Thoracic aorta (tissue), 2 donors: ENCODE data around the gene FGF23. TPM values are rescaled to one million over a fixed set of nuclear protein-coding genes. Genes with fewer than 3 reads are reported as not detected.

Source experiments
- ATAC-seq: fragments of 150-250 bp; one replicate; pipeline ENCODE4 v1.8.0; 2017; ENCODE audit warnings: low read depth; ENCODE audit not compliant: insufficient number of reproducible peaks, low FRiP score
- DNase-seq: peaks from one replicate; pipeline ENCODE4 v3.0.0-alpha.2; 2020; ENCODE audit warnings: low spot score
- H3K27ac ChIP-seq, 2 donors: fragments of 200-600 bp; sonication (generic); 1 replicate in 1 of 2; 2 replicates in 1 of 2; pipeline ENCODE4 v1.5.1; 2016; ENCODE audit warnings: mild to moderate bottlenecking in 2 of 2, moderate library complexity in 2 of 2
- H3K27me3 ChIP-seq: fragments of 200-600 bp; sonication (generic); replicated peaks from 2 replicates; pipeline ENCODE4 v1.6.0; 2016; ENCODE audit warnings: mild to moderate bottlenecking; ENCODE audit not compliant: insufficient read depth
- H3K36me3 ChIP-seq: fragments of 200-600 bp; sonication (generic); one replicate; pipeline ENCODE4 v1.5.1; 2016
- H3K4me1 ChIP-seq, 2 donors: fragments of 200-600 bp; sonication (generic); 1 replicate in 1 of 2; 2 replicates in 1 of 2; pipeline versions ENCODE4 v1.5.1 to v1.6.0; 2016; ENCODE audit warnings: low read depth in 2 of 2, mild to moderate bottlenecking in 1 of 2; ENCODE audit not compliant: control insufficient read depth in 1 of 2
- H3K4me3 ChIP-seq: fragments of 200-600 bp; sonication (generic); 2 replicates; pipeline ENCODE4 v1.5.1; 2016; ENCODE audit warnings: mild to moderate bottlenecking
- H3K9me3 ChIP-seq: fragments of 200-600 bp; sonication (generic); 2 replicates; pipeline ENCODE4 v1.5.1; 2016
- total RNA-seq, 2 donors: library from RNA; depleted of rRNA; stranded (reverse); fragments of >200 nt; gene quantifications; one replicate each; pipeline versions ENCODE4 v1.1.0 to v1.2.3, GENCODE V29; 2016
- TF ChIP-seq, protein P1 (sequence below): fragments of 200-600 bp; sonication (generic); IDR thresholded peaks from one replicate; pipeline ENCODE4 v1.5.1; 2019; ENCODE audit warnings: antibody characterized with exemption

The FGF23 gene
- total RNA-seq, 2 donors from 2014 or later = not detected

DNA sequence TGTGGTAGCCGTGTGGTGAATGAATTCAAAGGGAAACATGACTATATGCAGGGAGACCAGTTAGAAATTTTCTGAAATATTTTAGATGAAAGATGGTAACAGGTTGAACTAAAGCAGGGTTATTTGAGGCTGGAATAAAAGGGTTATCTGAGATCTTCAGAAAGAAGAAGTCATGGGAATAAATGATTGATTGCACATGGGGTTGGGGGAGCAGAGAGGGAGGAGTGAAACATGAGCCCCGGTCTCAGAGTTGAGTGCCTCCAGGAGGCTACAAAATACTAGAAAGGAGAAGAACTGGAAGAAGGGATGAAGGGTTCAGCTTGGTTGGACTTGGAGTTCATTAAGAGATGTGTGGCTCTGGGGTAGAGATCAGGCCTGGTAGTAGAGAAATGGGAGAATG is 16.3 kb upstream of the FGF23 start:
- Histone ChIP-seq H3K27me3 (no peaks in the 10 kb centered on the region), H3K4me3 (no peak overlapping the region), H3K27ac (no peak overlapping the region), H3K36me3 (no peaks in the 10 kb centered on the region), H3K9me3 (no peaks in the 10 kb centered on the region), H3K4me1 (no peaks in the 10 kb centered on the region)
- TF ChIP-seq, protein P1, sequence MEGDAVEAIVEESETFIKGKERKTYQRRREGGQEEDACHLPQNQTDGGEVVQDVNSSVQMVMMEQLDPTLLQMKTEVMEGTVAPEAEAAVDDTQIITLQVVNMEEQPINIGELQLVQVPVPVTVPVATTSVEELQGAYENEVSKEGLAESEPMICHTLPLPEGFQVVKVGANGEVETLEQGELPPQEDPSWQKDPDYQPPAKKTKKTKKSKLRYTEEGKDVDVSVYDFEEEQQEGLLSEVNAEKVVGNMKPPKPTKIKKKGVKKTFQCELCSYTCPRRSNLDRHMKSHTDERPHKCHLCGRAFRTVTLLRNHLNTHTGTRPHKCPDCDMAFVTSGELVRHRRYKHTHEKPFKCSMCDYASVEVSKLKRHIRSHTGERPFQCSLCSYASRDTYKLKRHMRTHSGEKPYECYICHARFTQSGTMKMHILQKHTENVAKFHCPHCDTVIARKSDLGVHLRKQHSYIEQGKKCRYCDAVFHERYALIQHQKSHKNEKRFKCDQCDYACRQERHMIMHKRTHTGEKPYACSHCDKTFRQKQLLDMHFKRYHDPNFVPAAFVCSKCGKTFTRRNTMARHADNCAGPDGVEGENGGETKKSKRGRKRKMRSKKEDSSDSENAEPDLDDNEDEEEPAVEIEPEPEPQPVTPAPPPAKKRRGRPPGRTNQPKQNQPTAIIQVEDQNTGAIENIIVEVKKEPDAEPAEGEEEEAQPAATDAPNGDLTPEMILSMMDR = no peak
- no peak for ATAC-seq
- DNase-seq = no peak

DNA sequence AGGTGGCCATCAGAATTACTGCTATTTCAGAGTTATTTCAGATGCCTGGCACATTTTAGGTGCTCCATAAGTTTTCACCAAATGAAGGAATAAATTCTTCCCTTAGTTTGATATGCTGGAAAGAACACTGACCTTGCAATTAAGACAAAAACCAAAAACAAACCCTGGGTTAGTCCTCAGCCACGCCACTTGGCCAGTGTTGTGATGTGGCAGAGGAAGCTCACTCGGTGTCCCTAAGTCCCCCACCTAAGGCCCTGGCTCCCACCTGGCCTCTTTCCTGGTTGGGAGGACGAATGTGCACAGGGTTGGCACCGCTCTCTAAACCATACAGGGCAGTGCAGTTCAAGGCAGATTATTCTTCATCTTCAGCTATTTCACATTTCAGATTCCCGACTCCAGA is 13.7 kb upstream of the FGF23 start:
- DNase-seq = no peak
- TF ChIP-seq, protein P1 = no peak
- Histone ChIP-seq H3K4me1 (no peaks in the 10 kb centered on the region), H3K9me3 (no peaks in the 10 kb centered on the region), H3K4me3 (no peak overlapping the region), H3K36me3 (no peaks in the 10 kb centered on the region), H3K27ac (no peak overlapping the region), H3K27me3 (no peaks in the 10 kb centered on the region)
- no peak for ATAC-seq

DNA sequence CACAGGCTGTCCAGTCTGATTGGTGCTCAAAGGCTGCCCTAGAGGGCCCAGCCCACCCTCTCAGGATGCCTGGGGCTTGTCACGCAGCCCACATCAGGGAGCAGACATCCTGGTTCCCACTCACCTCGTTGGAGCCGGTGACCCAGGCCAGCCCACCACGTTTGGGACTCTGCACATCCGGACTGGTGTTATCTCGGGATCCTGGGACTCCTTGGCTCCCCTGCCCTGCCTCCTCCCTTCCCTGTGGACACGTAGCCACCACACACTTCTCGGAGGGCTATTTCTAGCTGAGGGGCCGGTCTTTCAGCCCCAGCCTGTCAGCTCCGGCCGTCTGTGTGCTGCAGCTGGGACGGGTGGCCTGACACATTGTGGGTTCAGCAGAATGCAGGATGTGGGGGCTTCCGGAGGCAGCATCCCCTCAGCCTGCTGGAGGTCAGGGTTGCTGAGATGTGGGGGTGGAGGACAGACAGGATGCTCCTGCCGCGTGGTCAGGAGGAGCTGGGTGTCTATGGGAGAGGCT is 12.8 kb upstream of the FGF23 start:
- TF ChIP-seq, protein P1 = no peak
- Histone ChIP-seq H3K27me3 (no peaks in the 10 kb centered on the region), H3K36me3 (no peaks in the 10 kb centered on the region), H3K4me1 (no peaks in the 10 kb centered on the region), H3K27ac (no peak overlapping the region), H3K9me3 (no peaks in the 10 kb centered on the region), H3K4me3 (no peak overlapping the region)
- ATAC-seq (no peak), DNase-seq (no peak)

DNA sequence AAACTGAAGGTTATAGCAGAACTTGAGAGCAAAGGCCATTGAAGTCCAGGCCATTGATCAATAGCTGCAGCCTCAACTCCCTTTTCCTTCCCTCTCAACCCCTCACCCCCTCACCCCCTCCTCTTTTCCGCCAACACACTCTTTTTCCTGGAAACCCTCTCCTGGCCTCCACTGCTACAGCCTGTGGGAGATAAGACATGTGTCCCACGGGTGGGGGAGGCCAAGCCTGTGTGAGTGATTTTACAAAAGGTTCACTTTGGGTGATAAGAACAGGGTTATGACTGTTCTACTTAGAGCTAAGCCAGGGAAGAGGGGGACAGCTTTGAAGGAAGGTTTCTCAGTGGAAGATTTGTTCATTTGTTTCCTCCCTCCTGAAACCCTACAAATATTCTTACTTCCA is 9.2 kb upstream of the FGF23 start:
- Histone ChIP-seq H3K9me3 (no peaks in the 10 kb centered on the region), H3K27me3 (no peaks in the 10 kb centered on the region), H3K27ac (no peak overlapping the region), H3K4me3 (no peak overlapping the region), H3K36me3 (no peaks in the 10 kb centered on the region), H3K4me1 (no peaks in the 10 kb centered on the region)
- DNase-seq = no peak
- no peak for ATAC-seq
- TF ChIP-seq, protein P1 = no peak

DNA sequence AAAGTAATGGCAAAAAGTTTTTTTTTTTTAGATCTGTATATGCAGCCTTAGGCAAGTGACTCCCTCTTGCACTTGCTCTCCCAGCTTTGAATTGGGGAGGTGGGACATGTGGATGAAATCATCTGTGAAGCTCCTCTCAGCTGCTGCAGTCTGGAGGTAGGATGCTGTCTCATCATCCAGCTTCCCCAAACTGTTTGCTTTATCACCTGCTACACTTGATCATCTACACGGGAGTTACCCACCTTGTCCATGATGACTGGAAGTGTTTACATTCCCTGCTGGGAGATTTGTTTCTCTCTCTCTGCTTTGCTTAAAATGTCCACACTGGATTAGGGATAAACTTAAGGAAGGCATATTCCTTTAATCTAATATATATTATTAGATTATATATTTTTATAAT is 8.5 kb upstream of the FGF23 start:
- Histone ChIP-seq H3K27me3 (no peaks in the 10 kb centered on the region), H3K36me3 (no peaks in the 10 kb centered on the region), H3K9me3 (no peaks in the 10 kb centered on the region), H3K4me1 (no peaks in the 10 kb centered on the region), H3K4me3 (no peak overlapping the region), H3K27ac (no peak overlapping the region)
- TF ChIP-seq, protein P1 = no peak
- ATAC-seq = no peak
- no peak for DNase-seq
